Ascending aorta (tissue), 2 donors: Measurements from ENCODE around the gene MAPT. TPM values are rescaled to one million over a fixed set of nuclear protein-coding genes. Genes with fewer than 3 reads are reported as not detected.

Experiments
- DNase-seq, 2 donors: peaks; one replicate each; pipeline ENCODE4 v3.0.0-alpha.2; 2019; ENCODE audit warnings: low spot score in 2 of 2
- H3K27ac ChIP-seq, 2 donors: fragments of 200-600 bp; sonication (generic); one replicate each; pipeline ENCODE4 v1.5.1; 2016 to 2017; ENCODE audit warnings: mild to moderate bottlenecking in 1 of 2
- H3K27me3 ChIP-seq: fragments of 200-600 bp; sonication (generic); one replicate; pipeline ENCODE4 v1.5.1; 2017
- H3K36me3 ChIP-seq, 2 donors: fragments of 200-600 bp; sonication (generic); one replicate each; pipeline ENCODE4 v1.5.1; 2016
- H3K4me1 ChIP-seq, 2 donors: fragments of 200-600 bp; sonication (generic); one replicate each; pipeline ENCODE4 v1.5.1; 2016 to 2017; ENCODE audit warnings: mild to moderate bottlenecking in 1 of 2
- H3K4me3 ChIP-seq, 2 donors: fragments of 200-600 bp; sonication (generic); one replicate each; pipeline ENCODE4 v1.5.1; 2016 to 2017; ENCODE audit warnings: mild to moderate bottlenecking in 1 of 2
- H3K9me3 ChIP-seq, 2 donors: fragments of 200-600 bp; sonication (generic); one replicate each; pipeline ENCODE4 v1.5.1; 2016
- CTCF ChIP-seq, 3 experiments: fragments of 200-600 bp in 2 of 3; fragments of 450-650 bp in 1 of 3; sonication (generic) in 2 of 3; IDR thresholded peaks; one replicate each; pipeline ENCODE4 v1.5.1; 2016 to 2019; ENCODE audit warnings: antibody characterized with exemption in 3 of 3, mild to moderate bottlenecking in 1 of 3, moderate library complexity in 1 of 3
- intact Hi-C: fragments of 100-400 bp; cut with DNase I; formaldehyde crosslinking; loops from one replicate; pipeline ENCODE4 v1.15.1; 2023
- total RNA-seq: library from RNA; depleted of rRNA; stranded (reverse); fragments of >200 nt; gene quantifications from one replicate; pipeline ENCODE4 v1.1.0, GENCODE V29; 2016

MAPT gene
- total RNA-seq, 1 donor from 2014 or later = 0.32 TPM

- H3K27me3 ChIP-seq = no peaks in the 10 kb centered on the region
- no peak for DNase-seq
- H3K4me1 ChIP-seq = no peaks in the 10 kb centered on the region
- no peaks in the 10 kb centered on the region for H3K9me3 ChIP-seq
- H3K27ac ChIP-seq = no peak overlapping the region
- intact Hi-C loops = no loop called here
- no peaks in the 10 kb centered on the region for H3K36me3 ChIP-seq
- H3K4me3 ChIP-seq = no peak overlapping the region
- no peak for TF ChIP-seq CTCF (IDR thresholded peaks at IDR 0.05)
These were observed 7.5 kb upstream of the MAPT start for GRCh38 chr17:45886852-45887251.

GRCh38 chr17:45888392-45888791, 6.0 kb upstream of the MAPT start:
- no peaks in the 10 kb centered on the region for H3K9me3 ChIP-seq
- no peak for TF ChIP-seq CTCF (IDR thresholded peaks at IDR 0.05)
- intact Hi-C loops = no loop called here
- H3K4me3 ChIP-seq = no peak overlapping the region
- DNase-seq = no peak
- no peak overlapping the region for H3K27ac ChIP-seq
- H3K27me3 ChIP-seq = no peaks in the 10 kb centered on the region
- H3K4me1 ChIP-seq = no peaks in the 10 kb centered on the region
- no peaks in the 10 kb centered on the region for H3K36me3 ChIP-seq

DNA sequence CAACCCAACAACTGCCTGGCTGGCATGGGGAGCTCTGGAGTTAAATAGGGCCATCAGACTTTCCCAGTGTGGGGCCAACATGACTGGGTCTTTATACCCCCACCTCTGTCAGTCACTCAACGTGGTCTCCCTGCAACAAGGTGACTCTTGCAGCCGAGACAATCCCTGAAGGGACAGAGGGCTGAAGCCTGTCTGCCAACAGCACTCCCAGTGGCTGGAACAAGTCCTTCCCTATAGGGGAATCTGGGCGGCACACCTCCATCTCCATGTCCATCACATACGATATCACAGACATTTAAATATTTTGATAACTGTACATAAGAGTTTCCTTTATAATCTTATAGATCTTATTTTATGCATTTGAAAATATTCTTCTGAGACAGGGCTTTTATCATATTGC, 4.8 kb upstream of the MAPT start:
- intact Hi-C loops = no loop called here
- H3K9me3 ChIP-seq = no peaks in the 10 kb centered on the region
- H3K4me1 ChIP-seq = peaks cover 0 to 4% of the 10 kb centered on the region in 2 donors
- no peak overlapping the region for H3K4me3 ChIP-seq
- no peaks in the 10 kb centered on the region for H3K27me3 ChIP-seq
- no peak for DNase-seq
- TF ChIP-seq CTCF (IDR thresholded peaks at IDR 0.05) = no peak
- no peak overlapping the region for H3K27ac ChIP-seq
- no peaks in the 10 kb centered on the region for H3K36me3 ChIP-seq

- DNase-seq = no peak
- H3K36me3 ChIP-seq = no peaks in the 10 kb centered on the region
- no peaks in the 10 kb centered on the region for H3K9me3 ChIP-seq
- TF ChIP-seq CTCF (IDR thresholded peaks at IDR 0.05) = no peak
- intact Hi-C loops = loop anchor here (1.0 kb wide), 1 partner anchor 373 kb away; no protein-coding TSS in a partner anchor
- no peak overlapping the region for H3K27ac ChIP-seq
- H3K4me3 ChIP-seq = peak overlapping the region; percentile 70 to 84
- peaks cover 6 to 25% of the 10 kb centered on the region in 2 donors for H3K4me1 ChIP-seq
- H3K27me3 ChIP-seq = peaks cover 6% of the 10 kb centered on the region
These were observed 681 bp upstream of the MAPT start for GRCh38 chr17:45893725-45894021.

- peaks cover 6 to 25% of the 10 kb centered on the region in 2 donors for H3K4me1 ChIP-seq
- H3K4me3 ChIP-seq = peak overlapping the region; percentile 70 to 84
- no peaks in the 10 kb centered on the region for H3K9me3 ChIP-seq
- no peak overlapping the region for H3K27ac ChIP-seq
- DNase-seq = no peak
- H3K36me3 ChIP-seq = no peaks in the 10 kb centered on the region
- H3K27me3 ChIP-seq = peaks cover 6% of the 10 kb centered on the region
- no peak for TF ChIP-seq CTCF (IDR thresholded peaks at IDR 0.05)
- intact Hi-C loops = loop anchor here (5.0 kb wide), 1 partner anchor 47 kb away; no protein-coding TSS in a partner anchor
These were observed 1.1 kb downstream of the MAPT start for GRCh38 chr17:45895304-45895968.
